HG03103 (cell line): ENCODE data around the gene ANKRD23.
"Not testable (repeated sequence)": the region's sequence is repeated elsewhere in the genome, so short reads cannot be mapped to it uniquely, and the experiment has no call there.

Source experiments
- ATAC-seq: cut with Tn5 transposase; IDR thresholded peaks from one replicate; pipeline ENCODE4 v1.9.1; 2021; ENCODE audit warnings: low read depth; ENCODE audit not compliant: unreplicated experiment

ANKRD23 gene

DNA sequence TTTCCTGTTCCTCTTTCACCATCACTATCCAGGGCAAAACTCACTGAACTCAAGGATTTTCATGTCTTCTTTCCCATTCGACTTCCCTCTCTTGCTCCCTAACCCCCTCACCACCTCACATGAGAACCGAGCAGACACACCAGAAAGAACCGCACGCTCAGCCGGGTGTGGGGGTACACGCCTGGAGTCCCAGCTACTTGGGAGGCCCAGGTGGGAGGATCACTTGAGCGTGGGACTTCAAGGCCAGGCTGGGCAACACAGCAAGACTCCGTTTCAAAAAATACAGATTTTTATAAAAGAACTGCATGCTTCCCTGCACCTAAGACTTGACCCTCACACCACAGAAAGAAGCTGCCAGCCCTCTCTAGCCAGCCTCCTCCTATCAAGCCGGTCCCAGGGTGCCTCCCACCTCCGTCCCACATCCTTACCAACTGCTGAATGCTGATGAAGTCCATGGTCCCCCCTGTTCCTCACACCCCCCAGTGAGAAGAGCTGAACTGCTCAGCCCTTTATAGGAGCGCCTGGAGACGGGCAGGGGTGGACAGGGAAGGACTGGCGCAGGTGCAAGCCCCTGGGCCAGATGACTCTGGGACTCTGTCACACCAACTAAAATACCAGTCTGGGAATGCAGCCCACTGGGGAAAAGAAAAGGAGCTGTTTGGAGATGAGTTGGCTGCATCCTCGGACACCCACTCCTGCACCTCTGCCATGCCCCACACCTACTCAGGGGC is at the start of gene ANKRD23:
Gene ANKRD23, minus strand, starts transcription at position 484 of the 731 bp plus-strand sequence. Its CDS starts 29 bp downstream, at position 455.
- no peak for ATAC-seq

DNA sequence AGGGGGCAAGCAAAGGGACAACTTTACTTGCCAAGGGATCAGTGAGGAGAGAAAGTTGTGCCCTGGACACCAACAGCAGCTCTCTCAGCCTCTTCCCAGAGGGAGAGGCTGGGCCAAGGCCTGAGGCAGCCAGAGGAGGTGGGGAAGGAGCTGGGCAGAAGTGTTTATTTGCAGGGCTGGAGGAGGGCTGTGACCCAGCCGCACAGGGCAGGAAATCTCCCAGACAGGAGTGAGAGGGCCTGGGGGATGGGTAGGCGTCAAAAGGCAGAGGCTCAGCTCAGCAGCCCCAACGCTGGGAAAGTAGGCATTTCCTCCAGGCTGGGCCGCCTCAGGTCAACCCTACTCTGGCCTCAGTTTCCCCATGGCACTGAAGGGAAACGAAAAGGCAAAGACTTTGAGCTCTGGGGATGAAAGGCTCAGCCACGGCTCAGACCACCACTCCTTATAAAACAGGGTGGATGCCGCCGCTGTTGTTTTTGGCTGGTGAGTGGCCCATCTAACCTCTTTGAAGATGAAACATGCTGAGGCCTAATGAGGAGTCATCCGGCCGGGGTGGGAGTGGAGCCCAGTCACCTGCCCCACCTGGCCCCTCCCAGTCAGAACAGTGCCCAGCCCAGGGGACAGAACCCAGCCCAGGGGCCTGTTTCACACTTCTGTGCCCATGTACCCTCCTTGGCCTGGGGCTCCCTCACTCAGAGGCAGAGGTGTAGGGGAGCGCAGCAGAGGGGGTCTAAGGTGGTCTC is 47.9 kb upstream of the ANKRD23 start:
- ATAC-seq: no peak

- no peak for ATAC-seq
Observed at GRCh38 chr2:96890726-96891385, 47.0 kb upstream of the ANKRD23 start.

DNA sequence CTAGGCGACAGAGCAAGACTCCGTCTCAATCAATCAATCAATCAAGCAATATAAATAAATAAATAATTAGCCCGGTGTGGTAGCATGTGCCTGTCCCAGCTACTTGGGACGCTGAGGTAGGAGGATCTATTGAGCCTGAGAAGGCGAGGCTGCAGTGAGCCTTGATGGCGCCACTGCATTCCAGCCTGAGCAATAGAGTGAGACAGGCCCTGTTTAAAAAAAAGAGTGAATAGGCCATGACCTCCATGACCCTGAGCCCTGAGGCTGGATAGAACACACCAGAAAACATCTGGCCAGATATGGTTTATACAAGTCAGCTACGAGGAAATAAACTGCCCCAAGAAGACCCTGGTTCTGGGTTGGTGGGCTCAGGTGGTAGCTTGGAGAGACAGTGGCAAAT is 46.4 kb upstream of the ANKRD23 start:
- ATAC-seq: no peak

DNA sequence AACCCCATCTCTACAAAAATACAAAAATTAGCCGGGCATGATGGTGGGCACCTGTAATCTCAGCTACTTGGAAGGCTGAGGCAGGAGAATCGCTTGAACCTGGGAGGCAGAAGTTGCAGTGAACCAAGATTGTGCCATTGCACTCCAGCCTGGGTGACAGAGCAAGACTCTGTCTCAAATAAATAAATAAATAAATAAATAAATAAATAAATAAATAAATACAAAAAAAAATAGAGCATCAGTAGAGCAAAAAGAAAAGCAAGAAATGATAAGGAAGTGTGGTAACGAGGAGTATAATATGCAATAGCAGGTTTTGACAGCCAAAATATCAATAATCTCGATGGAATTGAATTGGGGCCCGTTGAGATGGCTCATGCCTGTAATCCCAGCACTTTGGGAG is 45.7 kb upstream of the ANKRD23 start:
- not testable (repeated sequence) for ATAC-seq

DNA sequence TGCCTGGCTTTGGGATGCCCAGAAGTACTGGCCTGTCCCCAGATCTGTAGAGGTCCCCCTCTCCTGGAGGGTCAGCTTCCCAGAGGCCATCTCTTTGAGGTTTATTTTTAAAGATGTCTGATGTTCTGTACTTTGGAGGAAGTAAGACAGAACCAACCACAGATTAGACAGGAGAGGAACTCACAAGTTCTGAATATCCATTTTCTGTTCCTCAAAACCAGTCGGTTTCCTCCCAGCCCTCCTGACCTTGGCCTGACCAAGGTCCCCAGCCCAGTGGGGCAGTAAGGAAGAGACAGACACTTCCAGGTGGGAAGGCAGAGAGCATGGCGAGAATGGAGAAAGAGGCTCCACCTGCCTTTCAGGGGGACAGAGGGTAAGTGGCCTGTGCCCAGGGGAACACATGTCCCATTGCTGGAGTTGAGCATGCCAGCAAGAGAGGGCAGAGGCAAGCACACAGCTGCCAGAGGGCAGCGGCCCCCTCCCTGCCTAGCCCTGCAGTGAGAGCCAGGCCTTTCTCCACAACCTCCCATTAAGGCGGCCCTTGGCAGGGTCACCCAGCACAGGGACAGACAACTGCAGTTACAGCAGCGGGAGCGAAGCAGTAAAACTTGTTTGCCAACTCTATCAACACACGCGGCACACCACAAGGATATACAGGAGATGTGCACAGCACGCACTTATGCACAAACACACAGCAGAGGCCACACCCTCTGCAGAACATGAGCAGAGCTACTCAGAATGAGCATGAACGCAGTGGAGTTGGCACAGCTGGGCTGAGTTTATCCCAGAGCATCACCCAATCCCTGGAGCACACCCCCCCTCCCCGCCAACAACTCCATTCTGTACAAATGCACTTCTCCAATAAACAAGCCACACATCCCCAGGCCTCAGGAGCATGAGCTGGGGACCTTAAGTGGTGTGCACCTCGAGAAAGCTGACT is 44.5 kb upstream of the ANKRD23 start:
- ATAC-seq: no peak

DNA sequence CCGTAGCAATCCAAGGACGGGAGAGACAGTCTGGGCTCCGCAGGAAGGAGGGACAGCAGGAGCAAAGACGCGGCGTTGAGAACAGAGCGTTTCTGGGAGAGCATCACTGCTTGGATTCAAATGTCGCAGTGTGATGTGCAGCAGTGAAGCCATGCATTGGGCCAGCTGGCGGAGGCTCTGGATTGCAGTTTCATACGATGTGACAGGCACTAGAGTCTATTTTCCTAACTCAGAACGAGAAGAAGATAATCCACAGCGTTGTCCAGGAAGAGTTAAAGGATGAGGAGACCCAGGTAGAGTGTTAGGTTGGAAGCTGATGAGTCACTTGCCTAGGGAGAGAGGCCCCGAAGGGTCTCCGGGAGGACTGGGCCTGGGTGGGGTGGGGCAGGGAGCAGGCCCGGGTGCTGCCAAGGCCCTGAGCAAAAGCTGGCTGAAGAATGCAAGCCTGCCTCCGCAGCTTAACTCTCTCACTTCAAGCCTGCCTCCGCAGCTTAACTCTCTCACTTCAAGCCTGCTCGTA is 43.7 kb upstream of the ANKRD23 start:
- ATAC-seq: no peak

- no peak for ATAC-seq
Observed at GRCh38 chr2:96885432-96886347, 41.9 kb upstream of the ANKRD23 start.

DNA sequence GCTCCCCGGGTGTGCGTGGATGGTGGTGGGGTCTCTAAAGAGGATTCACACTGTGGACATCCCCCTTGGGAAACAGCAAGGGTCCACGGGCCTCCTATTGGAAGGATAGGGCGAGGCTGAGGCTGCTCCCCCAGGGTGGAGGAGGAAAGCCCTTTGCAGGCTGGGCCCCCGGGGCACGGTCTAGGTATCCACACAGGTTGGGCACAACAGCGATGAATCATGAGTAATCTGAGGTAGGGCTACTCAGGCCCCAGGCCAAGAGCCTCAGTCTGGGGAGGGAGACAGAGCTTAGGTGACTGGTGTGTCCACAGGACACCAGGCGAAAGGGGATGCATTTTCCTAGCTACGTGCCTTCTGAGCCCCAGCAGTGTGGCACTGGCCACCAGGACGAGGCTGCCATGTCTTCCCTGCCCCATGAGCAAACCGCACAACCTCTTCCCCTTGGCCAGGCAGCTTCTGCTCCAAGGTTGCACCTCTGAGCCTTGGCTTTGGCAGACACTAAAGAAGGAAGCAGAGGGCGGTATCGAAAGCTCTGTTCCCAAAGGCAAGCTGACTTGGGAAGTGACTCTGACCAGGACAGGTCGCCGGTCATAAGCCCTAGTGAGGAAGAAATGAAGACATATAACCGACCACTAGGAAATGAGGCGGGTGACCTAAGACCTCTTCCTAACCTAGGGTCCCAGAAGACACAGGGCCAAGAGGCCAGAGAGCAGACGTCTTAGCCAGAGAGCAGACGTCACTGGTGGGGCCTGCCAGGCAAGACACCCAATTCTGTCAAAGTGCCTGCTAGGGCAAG is 40.7 kb upstream of the ANKRD23 start:
- no peak for ATAC-seq

DNA sequence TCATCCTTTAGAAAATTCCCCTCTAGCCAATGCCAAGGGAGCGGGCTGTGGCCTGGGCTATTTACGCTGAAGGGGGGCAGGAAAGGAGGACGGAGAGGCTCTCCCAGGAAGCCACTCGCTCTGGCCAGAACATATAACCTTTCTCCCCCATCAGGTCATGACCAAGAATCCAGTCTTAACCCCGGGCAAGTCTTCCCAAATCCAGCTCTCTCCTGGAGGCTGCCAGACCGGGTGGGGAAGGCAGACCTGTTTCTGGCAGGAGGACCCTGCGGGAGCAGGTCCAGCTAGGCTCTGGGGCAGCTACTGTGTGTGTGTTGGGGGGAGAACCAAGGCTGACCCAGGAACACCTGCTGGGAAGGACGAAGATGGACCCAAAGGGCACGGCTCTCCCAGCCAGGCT is 39.5 kb upstream of the ANKRD23 start:
- no peak for ATAC-seq

GRCh38 chr2:96882906-96883305 is 39.1 kb upstream of the ANKRD23 start:
- ATAC-seq: no peak

DNA sequence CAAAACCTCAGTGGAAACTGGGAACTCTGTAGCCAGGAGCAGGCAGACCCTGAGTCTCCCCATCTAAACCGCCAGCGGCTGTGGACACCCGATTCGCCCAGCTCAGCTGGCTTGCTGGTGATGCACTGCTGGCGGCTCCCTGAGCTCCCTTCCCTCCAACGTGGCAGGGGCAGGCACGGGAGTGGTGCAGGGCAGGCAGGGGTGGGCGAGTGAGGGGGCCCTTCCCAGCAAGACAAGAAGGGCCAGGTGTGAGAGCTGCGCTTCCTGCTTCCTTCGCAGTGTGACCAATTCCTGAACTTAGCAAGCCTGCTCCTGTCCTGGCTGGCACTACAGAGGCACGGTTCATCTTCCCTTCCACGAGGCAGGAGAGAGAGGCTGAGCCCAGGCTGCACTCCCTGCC is 38.4 kb upstream of the ANKRD23 start:
- ATAC-seq: no peak

DNA sequence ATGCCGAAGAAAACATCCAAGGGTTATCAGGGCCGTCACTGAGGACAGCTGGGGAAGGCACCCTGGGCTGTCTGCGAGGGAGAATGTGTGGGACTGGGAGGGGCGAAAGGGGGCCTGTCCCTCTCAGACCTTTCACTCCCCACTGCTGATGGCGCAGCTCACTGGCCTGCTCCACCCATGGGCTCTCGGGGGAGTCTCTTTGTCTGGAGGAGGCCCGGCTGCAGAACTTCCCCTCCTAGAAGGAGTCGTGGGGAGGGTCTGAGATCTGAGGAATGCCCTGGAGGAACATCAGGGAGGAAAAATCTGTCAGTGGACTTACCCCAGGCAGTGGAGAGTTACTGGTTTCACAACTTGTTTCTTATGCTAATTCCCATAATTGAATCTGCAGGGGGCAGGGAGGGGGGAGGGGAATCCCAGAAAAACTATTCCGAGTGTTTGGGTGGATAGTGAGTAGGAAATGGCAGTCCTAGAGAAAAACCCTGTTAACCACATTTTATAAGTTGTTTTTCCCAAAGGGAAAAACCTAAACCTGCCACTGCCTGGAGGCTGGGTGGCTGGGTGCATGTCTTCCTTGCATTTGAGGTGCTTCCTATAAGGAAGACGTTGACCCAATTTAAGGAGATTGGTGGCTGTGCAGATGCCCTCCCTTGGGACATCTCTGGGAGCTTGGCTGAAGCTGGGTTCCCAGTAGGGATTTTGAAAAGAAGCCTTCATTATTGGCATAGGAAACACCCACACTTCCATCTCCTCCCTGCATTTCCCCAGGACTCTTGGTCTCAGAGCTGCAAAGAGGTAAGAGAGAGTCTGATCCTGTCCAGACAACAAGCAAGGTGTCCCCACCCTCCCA is 37.8 kb upstream of the ANKRD23 start:
- no peak for ATAC-seq

- no peak for ATAC-seq
Observed at GRCh38 chr2:96880891-96881273, 37.1 kb upstream of the ANKRD23 start.

GRCh38 chr2:96879545-96880040 is 35.8 kb upstream of the ANKRD23 start:
- no peak for ATAC-seq

- ATAC-seq: no peak
Observed at GRCh38 chr2:96878796-96879544, 35.1 kb upstream of the ANKRD23 start.

GRCh38 chr2:96878171-96878570 is 34.4 kb upstream of the ANKRD23 start:
- no peak for ATAC-seq
